Pulmonary artery endothelial cell (primary cell): ENCODE results near the gene IST1. TPM values are rescaled to one million over a fixed set of nuclear protein-coding genes. Genes with fewer than 3 reads are reported as not detected.

Source experiments
- DNase-seq: peaks from one replicate; pipeline ENCODE4 v3.0.0-alpha.2; 2011; ENCODE audit warnings: low read depth, low spot score
- total RNA-seq: library from RNA; depleted of rRNA; stranded (reverse); fragments of >200 nt; gene quantifications from 2 replicates; pipeline ENCODE4 v1.2.3, GENCODE V29; 2014

Gene IST1
- total RNA-seq, 1 donor from 2014 or later: 136 TPM

DNA sequence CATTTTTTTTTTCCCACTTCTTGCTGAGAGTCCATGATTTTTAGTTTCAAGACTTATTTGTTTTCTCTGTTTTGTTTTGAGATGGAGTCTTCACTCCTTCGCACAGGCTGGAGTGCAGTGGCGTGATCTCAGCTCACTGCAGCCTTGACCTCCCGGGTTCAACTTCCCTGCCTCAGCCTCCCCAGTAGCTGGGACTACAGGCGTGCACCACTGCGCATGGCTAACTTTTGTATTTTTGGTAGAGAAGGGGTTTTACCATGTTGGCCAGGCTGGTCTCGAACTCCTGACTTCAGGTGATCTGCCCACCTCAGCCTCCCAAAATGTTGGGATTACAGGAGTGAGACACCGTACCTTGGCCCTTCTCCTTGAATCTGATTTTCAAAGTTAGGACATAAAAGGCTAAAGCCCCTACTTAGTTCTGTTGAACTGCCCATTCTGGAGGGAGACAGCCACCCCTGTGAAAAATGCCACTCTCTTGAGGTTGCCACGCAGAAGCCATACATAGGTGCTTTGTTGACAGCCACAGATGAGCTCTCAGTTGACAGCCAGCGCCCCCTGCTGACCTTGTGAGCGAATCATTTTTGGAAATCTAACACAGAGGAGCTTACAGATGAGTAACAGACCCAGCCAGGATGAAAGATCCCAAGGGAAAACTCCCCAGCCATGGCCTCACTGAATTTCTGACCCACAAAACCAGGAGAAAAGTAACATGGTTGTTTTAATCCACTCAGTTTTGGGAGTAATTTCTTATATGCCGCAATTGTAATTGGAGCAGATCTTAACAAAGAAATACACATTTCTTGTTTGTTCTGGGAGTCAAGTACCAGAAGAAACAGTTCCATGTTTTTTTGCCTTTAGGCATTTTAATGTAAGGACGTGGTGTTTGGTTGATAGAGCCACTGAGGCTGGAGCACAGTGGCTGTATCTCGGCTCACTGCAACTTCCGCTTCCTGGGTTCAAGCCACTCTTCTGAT lies 66.0 kb downstream of the IST1 start:
- peak; percentile 63 for DNase-seq

DNA sequence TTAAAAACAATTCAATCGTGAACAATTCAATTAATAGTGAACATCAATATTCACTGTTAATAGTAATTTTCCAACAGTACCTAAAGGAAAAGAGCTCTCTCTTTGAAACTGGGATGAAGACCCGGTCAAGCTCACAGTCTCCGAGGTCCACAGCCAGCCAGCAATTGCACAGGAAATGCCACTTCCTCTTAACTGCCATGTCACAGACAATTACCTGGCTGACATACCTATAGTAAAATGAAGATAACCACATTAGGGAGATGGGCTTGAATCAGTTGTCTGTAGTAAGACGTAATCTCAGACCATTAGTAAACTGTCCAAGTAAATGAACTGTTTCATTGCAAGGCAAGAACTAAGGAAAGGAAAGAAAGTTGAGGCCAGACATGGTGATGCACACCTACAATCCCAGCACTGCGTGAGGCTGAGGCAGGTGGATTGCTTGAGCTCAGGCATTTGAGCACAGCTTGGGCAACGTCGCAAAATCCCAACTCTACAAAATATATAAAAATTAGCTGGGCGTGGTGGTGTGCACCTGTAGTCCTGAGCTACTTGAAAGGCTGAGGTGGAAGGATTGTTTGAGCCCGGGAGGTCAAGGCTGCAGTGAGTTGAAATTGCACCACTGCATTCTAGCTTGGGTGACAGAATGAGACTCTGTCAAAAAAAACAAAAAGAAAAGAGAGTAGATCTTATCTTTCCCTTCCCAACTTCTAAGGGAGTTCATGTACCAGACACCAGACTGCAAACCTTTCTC lies 68.0 kb downstream of the IST1 start:
- no peak for DNase-seq

DNA sequence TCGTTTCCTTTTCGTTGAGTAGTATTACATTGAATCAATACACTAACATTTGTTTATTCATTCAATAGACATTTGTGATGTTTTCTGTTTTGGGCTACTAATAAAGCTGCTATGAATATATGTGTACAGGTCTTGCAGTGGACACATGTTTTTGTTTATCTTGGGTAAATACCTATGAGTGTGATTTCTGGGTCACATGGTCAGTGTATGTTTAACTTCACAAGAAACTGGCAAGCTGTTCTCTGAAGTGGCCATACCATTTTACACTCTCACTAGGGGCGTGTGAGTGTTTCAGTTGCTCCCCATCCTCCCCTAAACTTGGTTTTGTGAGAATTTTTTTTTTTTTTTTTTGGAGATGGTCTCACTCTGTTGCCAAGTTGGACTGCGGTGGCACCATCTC lies 69.9 kb downstream of the IST1 start:
- no peak for DNase-seq

DNA sequence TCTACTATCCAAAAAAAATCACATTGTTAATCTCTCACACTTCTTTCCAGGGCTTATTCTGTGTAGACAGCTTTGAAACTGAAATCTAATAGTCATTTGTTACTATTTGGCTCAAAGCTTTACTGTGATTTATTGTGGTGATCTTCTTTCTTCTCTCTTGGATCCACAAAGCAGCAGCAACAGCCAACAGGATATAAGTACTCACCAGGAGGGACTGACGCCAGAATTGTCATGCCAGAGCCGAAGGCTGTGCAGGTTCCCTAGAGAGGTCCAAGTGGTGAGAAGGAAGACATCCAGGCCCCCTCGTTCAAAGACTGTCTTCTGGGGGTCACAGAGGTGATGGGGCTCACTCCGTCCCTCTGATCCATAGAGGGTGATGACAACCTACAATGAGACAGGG lies 71.6 kb downstream of the IST1 start:
- DNase-seq: no peak

DNA sequence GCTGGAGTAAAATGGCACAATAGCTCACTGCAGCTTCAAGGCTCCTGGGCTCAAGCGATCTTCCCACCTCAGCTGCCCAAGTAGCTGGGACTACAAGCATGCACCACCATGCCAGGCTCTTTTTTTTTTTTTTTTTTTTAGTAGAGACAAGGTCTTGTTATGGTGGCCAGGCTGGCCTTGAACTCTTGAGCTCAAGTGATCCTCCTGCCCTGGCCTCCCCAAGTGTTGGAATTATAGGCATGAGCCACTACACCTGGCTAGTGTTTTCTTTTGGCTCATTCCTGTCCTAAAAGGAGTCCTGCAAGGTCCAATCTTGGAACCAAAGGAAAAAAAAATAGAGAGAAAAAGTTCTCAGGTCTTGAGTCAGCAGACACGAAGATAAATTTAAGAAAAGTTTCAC lies 74.0 kb downstream of the IST1 start:
- DNase-seq: no peak

DNA sequence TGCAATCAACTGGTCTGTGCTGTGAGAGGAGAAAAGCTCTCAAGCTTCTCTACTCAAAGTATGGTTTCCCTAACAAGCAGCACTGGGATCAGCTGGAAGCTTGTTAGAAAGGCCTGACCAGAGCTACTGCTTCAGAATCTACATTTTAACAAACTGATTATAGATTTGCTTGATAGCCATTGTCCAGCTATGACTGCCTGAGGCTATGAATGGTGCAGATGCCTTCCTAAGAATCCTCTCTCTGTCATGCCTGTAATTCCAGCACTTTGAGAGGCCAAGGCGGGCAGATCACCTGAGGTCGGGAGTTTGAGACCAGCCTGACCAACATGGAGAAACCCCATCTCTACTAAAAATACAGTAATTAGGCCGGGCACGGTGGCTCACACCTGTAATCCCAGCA lies 76.2 kb downstream of the IST1 start:
- no peak for DNase-seq

DNA sequence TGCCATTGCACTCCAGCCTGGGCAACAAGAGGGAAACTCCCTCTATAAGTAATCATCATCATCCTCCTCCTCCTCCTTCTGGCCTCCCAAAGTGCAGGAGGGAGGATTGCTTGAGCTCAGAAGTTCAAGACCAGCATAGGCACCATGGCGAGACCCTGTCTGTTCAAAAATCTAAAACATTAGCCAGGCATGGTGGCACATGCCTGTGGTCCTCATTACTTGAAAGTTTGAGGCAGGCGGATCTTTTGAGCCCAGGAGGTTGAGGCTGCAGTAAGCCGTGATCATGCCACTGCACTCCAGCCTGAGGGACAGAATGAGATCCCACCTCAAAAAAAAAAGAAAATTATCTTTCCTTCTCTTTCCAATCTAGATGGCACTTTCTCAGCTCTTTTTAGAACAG lies 77.0 kb downstream of the IST1 start:
- DNase-seq: no peak

DNA sequence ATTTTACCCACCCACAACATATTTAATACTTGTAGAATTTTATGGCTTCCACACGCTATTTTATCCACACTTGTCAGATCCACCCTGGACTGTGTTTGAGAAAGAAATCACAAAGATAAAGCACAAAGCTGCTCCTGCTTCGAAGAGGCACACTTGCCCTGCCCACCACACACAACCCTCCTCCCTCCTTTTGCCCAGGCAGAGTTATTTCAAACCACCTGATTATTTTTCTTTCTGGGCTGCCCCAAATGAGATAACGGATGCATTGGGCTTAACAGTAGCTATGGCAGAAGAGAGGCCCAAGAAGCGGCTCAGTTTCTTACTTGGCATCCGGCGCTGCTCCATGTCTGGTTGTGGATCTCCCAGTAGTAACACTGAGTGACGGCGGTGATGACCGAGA lies 77.7 kb downstream of the IST1 start:
- no peak for DNase-seq

DNA sequence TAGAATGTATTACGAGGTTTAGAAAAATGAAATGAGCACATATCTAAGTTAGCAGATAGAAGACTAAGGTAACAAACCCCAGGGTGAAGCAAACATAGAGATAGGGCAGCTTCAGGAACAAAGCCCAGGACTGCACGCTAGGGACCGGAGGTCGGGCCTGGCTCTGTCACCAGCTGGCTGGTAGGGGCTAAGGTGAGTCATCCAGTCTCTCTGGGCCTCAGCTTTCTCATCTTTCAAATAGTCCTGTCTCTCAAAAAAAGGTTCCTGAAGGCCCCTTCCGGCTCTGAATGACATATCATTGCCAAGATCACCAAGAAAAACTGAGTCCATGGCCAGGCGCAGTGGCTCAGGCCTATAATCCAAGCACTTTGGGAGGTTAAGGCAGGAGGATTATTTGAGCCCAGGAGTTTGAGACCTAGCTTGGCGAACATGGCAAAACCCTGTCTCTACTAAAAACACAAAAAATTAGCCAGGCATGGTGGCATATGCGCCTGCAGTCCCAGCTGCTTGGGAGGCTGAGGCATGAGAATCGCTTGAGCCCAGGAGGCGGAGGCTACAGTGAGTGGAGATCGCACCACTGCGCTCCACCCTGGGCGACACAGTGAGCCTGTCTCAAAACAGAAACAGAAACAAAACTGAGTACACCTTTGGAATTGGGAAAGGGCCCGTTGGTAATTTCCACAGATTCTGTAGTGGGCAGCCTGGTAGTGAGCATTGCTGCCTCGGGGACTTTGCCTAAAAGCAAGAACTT lies 78.9 kb downstream of the IST1 start:
- DNase-seq: no peak

Other genes with a start within 250 kb of the IST1 start
- 5.9 and 9.7 TPM in 2 replicates for gene PHLPP2, start 170.8 kb upstream of the IST1 start, total RNA-seq
- gene AP1G1, start 86.7 kb upstream of the IST1 start, total RNA-seq: 44.6 and 62.2 TPM in 2 replicates
- gene ATXN1L, start 49.6 kb upstream of the IST1 start, total RNA-seq: 14.1 and 17.0 TPM in 2 replicates
- gene ZNF821, start 11.3 kb upstream of the IST1 start, total RNA-seq: 4.7 and 5.2 TPM in 2 replicates
- gene PKD1L3, start 104.9 kb downstream of the IST1 start, total RNA-seq: not detected in 2 replicates
- gene DHODH, start 113.2 kb downstream of the IST1 start, total RNA-seq: 6.0 and 6.9 TPM in 2 replicates
- not detected in 2 replicates for gene HP, start 159.0 kb downstream of the IST1 start, total RNA-seq
- gene HPR, start 167.7 kb downstream of the IST1 start, total RNA-seq: not detected in 2 replicates
- gene TXNL4B, start 198.1 kb downstream of the IST1 start, total RNA-seq: 4.0 and 9.1 TPM in 2 replicates
- gene DHX38, start 198.3 kb downstream of the IST1 start, total RNA-seq: 96.2 and 125 TPM in 2 replicates